Heart left ventricle (tissue), 13 donors: Measurements from ENCODE around the gene ALX3.

Experiments used
- POLR2A ChIP-seq, 2 donors: fragments of 450-650 bp; IDR thresholded peaks; one replicate each; pipeline ENCODE4 v1.6.1; 2017; ENCODE audit warnings: antibody characterized with exemption in 2 of 2, mild to moderate bottlenecking in 2 of 2, moderate library complexity in 2 of 2
- TF ChIP-seq, protein P1 (sequence below), 12 donors: fragments of 200-600 bp; sonication (generic) in 4 of 12; IDR thresholded peaks; one replicate each; pipeline versions ENCODE4 v1.5.0 to v1.8.0; 2018 to 2022; ENCODE audit warnings: antibody characterized with exemption in 12 of 12, mild to moderate bottlenecking in 5 of 12
- donor health status: ischemic (EF 13 %, LVEDD 7.1; RV severe dilation, severe dysfunction).
- donor health status: DM: no; HTN: yes; CAD: no.
- donor health status: DM: no; HTN: no; CAD: no.
- donor health status: ischemic (EF 25% LVEDD 6.9; RV normal size, moderate dysfunction).
- donor health status: ischemic (EF 25% LVEDD 5.7; RV mildly dilated, moderate dysfunction).
- donor health status: ischemic (EF 35%, LVEDD 5.7; RV mildly dilated, moderate dysfunction).
- donor health status: nonischemic (EF 11% LVEDD 7.7; RV severe dilation, severe dysfunction).
- donor health status: DM: yes; HTN: yes; CAD: no.
- donor health status: PGD.
- donor health status: ischemic (EF 29% LVEDD 5.4; RV normal size, mild dysfunction).
- donor health status: nonischemic (EF 23%, LVEDD 6.1; RV moderate dilation, normal function).

DNA sequence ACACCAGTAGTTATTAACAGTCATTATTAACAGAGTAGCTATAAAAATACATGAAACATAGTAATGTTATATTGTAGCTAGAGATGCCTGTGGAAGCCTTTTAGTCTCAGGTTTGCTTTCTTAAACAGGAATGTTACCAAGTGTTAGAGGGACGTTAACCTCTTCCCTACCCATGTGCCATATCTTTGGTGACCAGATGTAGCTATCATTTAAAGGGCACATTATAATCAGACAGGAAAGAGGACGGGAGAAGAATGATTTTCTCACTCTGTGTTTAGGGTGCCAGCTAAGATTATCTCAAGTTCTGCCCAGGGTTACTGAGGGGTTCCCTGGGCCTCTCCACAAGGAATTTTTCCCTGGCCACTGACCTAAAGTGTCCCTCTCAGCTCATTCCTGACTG, 20.9 kb upstream of the ALX3 start:
- TF ChIP-seq POLR2A (IDR thresholded peaks at IDR 0.05) = no peak
- TF ChIP-seq, protein P1, sequence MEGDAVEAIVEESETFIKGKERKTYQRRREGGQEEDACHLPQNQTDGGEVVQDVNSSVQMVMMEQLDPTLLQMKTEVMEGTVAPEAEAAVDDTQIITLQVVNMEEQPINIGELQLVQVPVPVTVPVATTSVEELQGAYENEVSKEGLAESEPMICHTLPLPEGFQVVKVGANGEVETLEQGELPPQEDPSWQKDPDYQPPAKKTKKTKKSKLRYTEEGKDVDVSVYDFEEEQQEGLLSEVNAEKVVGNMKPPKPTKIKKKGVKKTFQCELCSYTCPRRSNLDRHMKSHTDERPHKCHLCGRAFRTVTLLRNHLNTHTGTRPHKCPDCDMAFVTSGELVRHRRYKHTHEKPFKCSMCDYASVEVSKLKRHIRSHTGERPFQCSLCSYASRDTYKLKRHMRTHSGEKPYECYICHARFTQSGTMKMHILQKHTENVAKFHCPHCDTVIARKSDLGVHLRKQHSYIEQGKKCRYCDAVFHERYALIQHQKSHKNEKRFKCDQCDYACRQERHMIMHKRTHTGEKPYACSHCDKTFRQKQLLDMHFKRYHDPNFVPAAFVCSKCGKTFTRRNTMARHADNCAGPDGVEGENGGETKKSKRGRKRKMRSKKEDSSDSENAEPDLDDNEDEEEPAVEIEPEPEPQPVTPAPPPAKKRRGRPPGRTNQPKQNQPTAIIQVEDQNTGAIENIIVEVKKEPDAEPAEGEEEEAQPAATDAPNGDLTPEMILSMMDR (IDR thresholded peaks at IDR 0.05) = no peak
